Fibroblast of lung (primary cell): Measurements from ENCODE around the gene RIN2. TPM values are rescaled to one million over a fixed set of nuclear protein-coding genes. Genes with fewer than 3 reads are reported as not detected.

Source experiments
- DNase-seq, 2 donors: peaks; one replicate each; pipeline versions ENCODE4 v3.0.0 to v3.0.0-alpha.2; 2010; ENCODE audit warnings: low read depth in 2 of 2
- H2AFZ ChIP-seq: 2 replicates; pipeline ENCODE4 v1.5.1; 2012; ENCODE audit warnings: low read length, control low read depth, inconsistent platforms
- H3K27ac ChIP-seq: 2 replicates; pipeline ENCODE4 v1.5.1; 2011; ENCODE audit warnings: low read length, control low read depth; ENCODE audit not compliant: insufficient read depth
- H3K27me3 ChIP-seq: 2 replicates; pipeline ENCODE4 v1.5.1; 2011; ENCODE audit warnings: mild to moderate bottlenecking, low read length; ENCODE audit not compliant: control insufficient read depth, insufficient read depth
- H3K36me3 ChIP-seq: 2 replicates; pipeline ENCODE4 v1.5.1; 2011; ENCODE audit warnings: low read length; ENCODE audit not compliant: control insufficient read depth, insufficient read depth
- H3K4me1 ChIP-seq: 2 replicates; pipeline ENCODE4 v1.5.1; 2011; ENCODE audit warnings: low read length; ENCODE audit not compliant: control insufficient read depth, insufficient read depth; ENCODE audit errors: extremely low read depth
- H3K4me2 ChIP-seq: 2 replicates; pipeline ENCODE4 v1.5.1; 2011; ENCODE audit warnings: low read length, control low read depth; ENCODE audit not compliant: insufficient read depth; ENCODE audit errors: extremely low read depth
- H3K4me3 ChIP-seq, 4 experiments: fragments of 200-600 bp in 1 of 4; sonication (generic) in 1 of 4; replicated peaks in 1 of 4; 2 replicates each; pipeline ENCODE4 v1.5.1; 2011 to 2016; ENCODE audit warnings: low read length in 4 of 4, low read depth in 3 of 4, mild to moderate bottlenecking in 3 of 4, control low read depth in 2 of 4, inconsistent platforms in 1 of 4, mixed read lengths in 1 of 4; ENCODE audit not compliant: insufficient read depth in 1 of 4; ENCODE audit errors: control extremely low read depth in 1 of 4
- H3K79me2 ChIP-seq: 2 replicates; pipeline ENCODE4 v1.5.1; 2012; ENCODE audit warnings: mild to moderate bottlenecking, low read length, inconsistent platforms; ENCODE audit not compliant: control insufficient read depth, insufficient read depth
- H3K9ac ChIP-seq: 2 replicates; pipeline ENCODE4 v1.5.1; 2011; ENCODE audit warnings: mild to moderate bottlenecking, low read length, control low read depth; ENCODE audit not compliant: insufficient read depth
- H3K9me3 ChIP-seq: 2 replicates; pipeline ENCODE4 v1.5.1; 2012; ENCODE audit warnings: low read depth, low read length; ENCODE audit not compliant: control insufficient read depth, insufficient read depth
- H4K20me1 ChIP-seq: 2 replicates; pipeline ENCODE4 v1.5.1; 2011; ENCODE audit warnings: low read length; ENCODE audit not compliant: control insufficient read depth, insufficient read depth; ENCODE audit errors: extremely low read depth
- CTCF ChIP-seq, 2 donors: IDR thresholded peaks in 1 of 2; conservative IDR thresholded peaks in 1 of 2; 1 replicate in 1 of 2; 2 replicates in 1 of 2; pipeline ENCODE4 v1.5.1; 2011 to 2012; ENCODE audit warnings: low read length in 2 of 2, control low read depth in 1 of 2, inconsistent platforms in 1 of 2, low read depth in 1 of 2, mild to moderate bottlenecking in 1 of 2
- EZH2 ChIP-seq: IDR thresholded peaks from 2 replicates; pipeline ENCODE4 v1.5.1; 2012; ENCODE audit warnings: low read length, control low read depth, mild to moderate bottlenecking; ENCODE audit errors: missing control alignments
- polyA plus RNA-seq, 2 donors: library from polyadenylated mRNA; depleted of rRNA in 1 of 2; stranded (reverse) in 1 of 2; unstranded in 1 of 2; fragments of >200 nt; gene quantifications; 2 replicates each; pipeline ENCODE4 v1.2.1, GENCODE V29; 2011 to 2012; ENCODE audit warnings: missing spikeins in 1 of 2
- total RNA-seq: library from RNA; depleted of rRNA; stranded (reverse); fragments of >200 nt; gene quantifications from 2 replicates; pipeline ENCODE4 v1.2.1, GENCODE V29; 2014

RIN2 gene
- total and polyA plus RNA-seq, 2 donors (not counting 1 experiment from before 2014, with no cell fraction given): 30.2 to 61.4 TPM

DNA sequence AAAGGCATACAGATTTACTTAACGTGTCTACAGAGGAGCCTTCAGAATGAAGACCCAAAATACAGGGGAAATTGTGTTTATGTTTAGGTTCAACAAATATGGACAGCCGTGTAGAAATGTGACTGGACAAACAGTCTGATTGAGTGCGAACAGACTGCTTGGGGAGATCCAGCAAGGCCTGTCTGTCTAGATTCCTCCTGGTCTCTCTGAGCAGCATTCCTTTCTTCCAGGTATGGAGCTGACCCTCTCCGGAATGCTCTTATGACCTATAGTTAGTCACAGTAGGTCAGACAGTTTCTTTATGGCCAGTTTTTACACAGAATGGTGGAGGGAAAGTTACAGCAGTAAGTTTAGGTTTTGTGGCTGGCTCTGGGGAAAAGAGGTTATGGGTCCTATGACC, 9.0 kb downstream of the RIN2 start:
- Histone ChIP-seq H3K79me2 (no peaks in the 10 kb centered on the region), H4K20me1 (no peaks in the 10 kb centered on the region), H3K4me3 (no peak overlapping the region), H3K9me3 (no peaks in the 10 kb centered on the region), H3K36me3 (no peaks in the 10 kb centered on the region), H3K4me2 (no peak overlapping the region), H2AFZ (no peak overlapping the region), H3K27ac (no peak overlapping the region), H3K27me3 (no peaks in the 10 kb centered on the region), H3K4me1 (no peaks in the 10 kb centered on the region), H3K9ac (no peak overlapping the region)
- DNase-seq: no peak
- TF ChIP-seq CTCF (conservative IDR thresholded peaks at IDR 0.05 in 1 of 2, IDR thresholded peaks at IDR 0.05 in 1 of 2; ENCODE audit: low read depth in 1 of 2, low read length in 2 of 2) (no peak), EZH2 (no peak)

GRCh38 chr20:19768325-19768842, 10.3 kb downstream of the RIN2 start:
- TF ChIP-seq EZH2: no peak
- H3K27ac ChIP-seq: no peak overlapping the region
- H3K4me3 ChIP-seq: no peak overlapping the region
- H3K9me3 ChIP-seq: no peaks in the 10 kb centered on the region
- no peak overlapping the region for H3K9ac ChIP-seq
- no peaks in the 10 kb centered on the region for H3K79me2 ChIP-seq
- no peaks in the 10 kb centered on the region for H4K20me1 ChIP-seq
- no peak overlapping the region for H3K4me2 ChIP-seq
- no peak overlapping the region for H2AFZ ChIP-seq
- H3K4me1 ChIP-seq: no peaks in the 10 kb centered on the region
- H3K27me3 ChIP-seq: no peaks in the 10 kb centered on the region
- no peaks in the 10 kb centered on the region for H3K36me3 ChIP-seq
- DNase-seq: no peak

- H3K27me3 ChIP-seq: no peaks in the 10 kb centered on the region
- H3K9ac ChIP-seq: no peak overlapping the region
- no peaks in the 10 kb centered on the region for H4K20me1 ChIP-seq
- H3K27ac ChIP-seq: no peak overlapping the region
- no peaks in the 10 kb centered on the region for H3K4me1 ChIP-seq
- no peak overlapping the region for H3K4me2 ChIP-seq
- no peak for DNase-seq
- no peak overlapping the region for H2AFZ ChIP-seq
- no peaks in the 10 kb centered on the region for H3K79me2 ChIP-seq
- H3K9me3 ChIP-seq: no peaks in the 10 kb centered on the region
- TF ChIP-seq EZH2 (no peak), CTCF (conservative IDR thresholded peaks at IDR 0.05 in 1 of 2, IDR thresholded peaks at IDR 0.05 in 1 of 2; ENCODE audit: low read depth in 1 of 2, low read length in 2 of 2) (no peak)
- no peak overlapping the region for H3K4me3 ChIP-seq
- no peaks in the 10 kb centered on the region for H3K36me3 ChIP-seq
These were observed 11.4 kb downstream of the RIN2 start for GRCh38 chr20:19769507-19769906.
